K562 (cell line): ENCODE results near the gene KLK1. TPM values are rescaled to one million over a fixed set of nuclear protein-coding genes. Genes with fewer than 3 reads are reported as not detected.

Source experiments
- BCLAF1 ChIP-seq, 2 experiments: fragments of 450-650 bp in 1 of 2; IDR thresholded peaks; 2 replicates each; pipeline ENCODE4 v1.6.1; 2011 to 2017; ENCODE audit warnings: low read depth in 2 of 2, antibody characterized with exemption in 1 of 2, borderline replicate concordance in 1 of 2, low read length in 1 of 2, mild to moderate bottlenecking in 1 of 2, mixed read lengths in 1 of 2; ENCODE audit not compliant: control insufficient read depth in 1 of 2
- CHCHD3 ChIP-seq: fragments of 250-450 bp; sonication (Bioruptor Pico); IDR thresholded peaks from 2 replicates; pipeline ENCODE4 v2.1.2; 2022; ENCODE audit warnings: mild to moderate bottlenecking
- CREB3L1 ChIP-seq: fragments of 450-650 bp; IDR thresholded peaks from 2 replicates; pipeline ENCODE4 v1.6.1; 2014; ENCODE audit warnings: low read depth, mild to moderate bottlenecking, moderate library complexity, borderline replicate concordance
- GABPB1 ChIP-seq: sonication (generic); formaldehyde crosslinking; IDR thresholded peaks from 2 replicates; pipeline ENCODE4 v1.8.0; 2022; ENCODE audit warnings: mild to moderate bottlenecking, missing genetic modification reagents
- HMG20A ChIP-seq: fragments of 450-650 bp; formaldehyde crosslinking; conservative IDR thresholded peaks from 2 replicates; pipeline ENCODE4 v1.4.0; 2020; ENCODE audit warnings: mild to moderate bottlenecking, mixed read lengths
- MCM7 ChIP-seq, 2 experiments: fragments of 450-650 bp; IDR thresholded peaks; 2 replicates each; pipeline ENCODE4 v1.6.1; 2016 to 2018
- TFAM ChIP-seq: fragments of 250-450 bp; sonication (Bioruptor Pico); conservative IDR thresholded peaks from 2 replicates; pipeline ENCODE4 v1.5.0; 2021; ENCODE audit warnings: mild to moderate bottlenecking, moderate library complexity
- ZBTB17 ChIP-seq: fragments of 450-650 bp; formaldehyde crosslinking; IDR thresholded peaks from 2 replicates; pipeline ENCODE4 v1.4.0; 2020; ENCODE audit warnings: mild to moderate bottlenecking
- polyA plus RNA-seq, 8 experiments: library from polyadenylated mRNA; depleted of rRNA in 4 of 8; stranded (reverse) in 5 of 8; unstranded in 3 of 8; fragments of >200 nt; fragmentation: Nextera tagmentation in 2 of 8; fragmentation: Illumina TruSeq in 1 of 8; extraction: Ambion mirVana in 2 of 8; extraction: Trizol in 1 of 8; gene quantifications; 2 replicates each; pipeline versions ENCODE4 v1.2.1 to v1.2.3, GENCODE V29; 2011 to 2014; ENCODE audit warnings: inconsistent platforms in 1 of 8, missing spikeins in 1 of 8
- total RNA-seq, 7 experiments: library from RNA; depleted of rRNA in 6 of 7; stranded (reverse); fragments of >200 nt in 6 of 7; fragmentation: Illumina TruSeq in 2 of 7; extraction: Trizol in 2 of 7; gene quantifications; 2 replicates each; pipeline versions ENCODE4 v1.2.1 to v1.2.3, GENCODE V29; 2011 to 2021; ENCODE audit warnings: low replicate concordance in 1 of 7
- TF ChIP-seq, protein P1 (sequence below), 2 experiments: IDR thresholded peaks in 1 of 2; conservative IDR thresholded peaks in 1 of 2; 2 replicates each; pipeline ENCODE4 v1.6.1; 2016; ENCODE audit warnings: low read depth in 2 of 2, mild to moderate bottlenecking in 1 of 2, missing compliant biosample characterization in 1 of 2, missing genetic modification characterization in 1 of 2, moderate library complexity in 1 of 2
- TF ChIP-seq, protein P2 (sequence below): fragments of 250-450 bp; sonication (Bioruptor Pico); IDR thresholded peaks from 2 replicates; pipeline ENCODE4 v1.5.0; 2020; ENCODE audit warnings: mild to moderate bottlenecking
- TF ChIP-seq, protein P3 (sequence below): fragments of 450-650 bp; IDR thresholded peaks from 2 replicates; pipeline ENCODE4 v1.6.1; 2016; ENCODE audit warnings: borderline replicate concordance

KLK1 gene
- total and polyA plus RNA-seq, 9 of the 15 experiments (the other 6 are each of a cell fraction or from before 2014, with no cell fraction given): 0.87 to 15.4 (median 9.1) TPM

GRCh38 chr19:50794074-50794875 lies 29.3 kb downstream of the KLK1 start (continued):
- TF ChIP-seq, protein P1, sequence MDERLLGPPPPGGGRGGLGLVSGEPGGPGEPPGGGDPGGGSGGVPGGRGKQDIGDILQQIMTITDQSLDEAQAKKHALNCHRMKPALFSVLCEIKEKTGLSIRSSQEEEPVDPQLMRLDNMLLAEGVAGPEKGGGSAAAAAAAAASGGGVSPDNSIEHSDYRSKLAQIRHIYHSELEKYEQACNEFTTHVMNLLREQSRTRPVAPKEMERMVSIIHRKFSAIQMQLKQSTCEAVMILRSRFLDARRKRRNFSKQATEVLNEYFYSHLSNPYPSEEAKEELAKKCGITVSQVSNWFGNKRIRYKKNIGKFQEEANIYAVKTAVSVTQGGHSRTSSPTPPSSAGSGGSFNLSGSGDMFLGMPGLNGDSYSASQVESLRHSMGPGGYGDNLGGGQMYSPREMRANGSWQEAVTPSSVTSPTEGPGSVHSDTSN (CRISPR knock-in tag; IDR thresholded peaks at IDR 0.05; ENCODE audit: low read depth): no peak
- TF ChIP-seq, protein P1 (tag; conservative IDR thresholded peaks at IDR 0.05; ENCODE audit: low read depth): 0 out of 2 replicates have a peak, but pooled peaks have one; percentile 12
- TF ChIP-seq CREB3L1: no peak
- no peak for TF ChIP-seq ZBTB17 (CRISPR knock-in tag)
- TF ChIP-seq GABPB1 (CRISPR knock-in tag): peak; percentile 59
- no peak for TF ChIP-seq HMG20A (CRISPR knock-in tag)
- TF ChIP-seq, protein P2, sequence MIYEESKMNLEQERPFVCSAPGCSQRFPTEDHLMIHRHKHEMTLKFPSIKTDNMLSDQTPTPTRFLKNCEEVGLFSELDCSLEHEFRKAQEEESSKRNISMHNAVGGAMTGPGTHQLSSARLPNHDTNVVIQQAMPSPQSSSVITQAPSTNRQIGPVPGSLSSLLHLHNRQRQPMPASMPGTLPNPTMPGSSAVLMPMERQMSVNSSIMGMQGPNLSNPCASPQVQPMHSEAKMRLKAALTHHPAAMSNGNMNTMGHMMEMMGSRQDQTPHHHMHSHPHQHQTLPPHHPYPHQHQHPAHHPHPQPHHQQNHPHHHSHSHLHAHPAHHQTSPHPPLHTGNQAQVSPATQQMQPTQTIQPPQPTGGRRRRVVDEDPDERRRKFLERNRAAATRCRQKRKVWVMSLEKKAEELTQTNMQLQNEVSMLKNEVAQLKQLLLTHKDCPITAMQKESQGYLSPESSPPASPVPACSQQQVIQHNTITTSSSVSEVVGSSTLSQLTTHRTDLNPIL (CRISPR knock-in tag): no peak
- TF ChIP-seq TFAM: no peak
- TF ChIP-seq, protein P3, sequence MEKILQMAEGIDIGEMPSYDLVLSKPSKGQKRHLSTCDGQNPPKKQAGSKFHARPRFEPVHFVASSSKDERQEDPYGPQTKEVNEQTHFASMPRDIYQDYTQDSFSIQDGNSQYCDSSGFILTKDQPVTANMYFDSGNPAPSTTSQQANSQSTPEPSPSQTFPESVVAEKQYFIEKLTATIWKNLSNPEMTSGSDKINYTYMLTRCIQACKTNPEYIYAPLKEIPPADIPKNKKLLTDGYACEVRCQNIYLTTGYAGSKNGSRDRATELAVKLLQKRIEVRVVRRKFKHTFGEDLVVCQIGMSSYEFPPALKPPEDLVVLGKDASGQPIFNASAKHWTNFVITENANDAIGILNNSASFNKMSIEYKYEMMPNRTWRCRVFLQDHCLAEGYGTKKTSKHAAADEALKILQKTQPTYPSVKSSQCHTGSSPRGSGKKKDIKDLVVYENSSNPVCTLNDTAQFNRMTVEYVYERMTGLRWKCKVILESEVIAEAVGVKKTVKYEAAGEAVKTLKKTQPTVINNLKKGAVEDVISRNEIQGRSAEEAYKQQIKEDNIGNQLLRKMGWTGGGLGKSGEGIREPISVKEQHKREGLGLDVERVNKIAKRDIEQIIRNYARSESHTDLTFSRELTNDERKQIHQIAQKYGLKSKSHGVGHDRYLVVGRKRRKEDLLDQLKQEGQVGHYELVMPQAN: no peak
- no peak for TF ChIP-seq CHCHD3 (CRISPR knock-in tag)
- TF ChIP-seq MCM7 (IDR thresholded peaks at IDR 0.05): no peak
- no peak for TF ChIP-seq BCLAF1 (IDR thresholded peaks at IDR 0.05; ENCODE audit: borderline replicate concordance in 1 of 2, control insufficient read depth in 1 of 2, low read depth in 2 of 2, low read length in 1 of 2)
